HepG2 (cell line): ENCODE results near the gene MTF2.

Source experiments
- CREB1 ChIP-seq, 2 experiments: fragments of 450-650 bp in 1 of 2; IDR thresholded peaks; 2 replicates each; pipeline ENCODE4 v1.6.1; 2016 to 2017; ENCODE audit warnings: control low read depth in 1 of 2, mild to moderate bottlenecking in 1 of 2, missing compliant biosample characterization in 1 of 2, missing genetic modification characterization in 1 of 2
- CTCF ChIP-seq: sonication (generic); formaldehyde crosslinking; IDR thresholded peaks from 2 replicates; pipeline ENCODE4 v1.5.0; 2020; ENCODE audit warnings: mild to moderate bottlenecking, missing genetic modification reagents, moderate library complexity
- MXD4 ChIP-seq: IDR thresholded peaks from 2 replicates; pipeline ENCODE4 v1.6.1; 2016; ENCODE audit warnings: mild to moderate bottlenecking, missing biosample characterization, missing genetic modification reagents
- PBX3 ChIP-seq: sonication (generic); formaldehyde crosslinking; IDR thresholded peaks from 2 replicates; pipeline ENCODE4 v1.8.1; 2023; ENCODE audit warnings: missing genetic modification reagents, inconsistent platforms, borderline replicate concordance
- ZNF687 ChIP-seq: sonication (generic); formaldehyde crosslinking; IDR thresholded peaks from 2 replicates; pipeline ENCODE4 v1.5.1; 2020; ENCODE audit warnings: mild to moderate bottlenecking, missing genetic modification reagents, moderate library complexity
- ZSCAN12 ChIP-seq: sonication (generic); formaldehyde crosslinking; IDR thresholded peaks from 2 replicates; pipeline ENCODE4 v1.9.0; 2021; ENCODE audit warnings: mild to moderate bottlenecking, missing genetic modification reagents

GRCh38 chr1:93152835-93153234 lies 73.8 kb downstream of the MTF2 start:
- TF ChIP-seq ZNF687 (no peak), ZSCAN12 (CRISPR knock-in tag) (no peak), CREB1 (IDR thresholded peaks at IDR 0.05) (no peak), CREB1 (CRISPR knock-in tag; IDR thresholded peaks at IDR 0.05) (no peak), MXD4 (no peak), CTCF (CRISPR knock-in tag) (no peak), PBX3 (no peak)
